HG03060 (cell line): ENCODE data around the gene GCN1.

Experiments used
- ATAC-seq: cut with Tn5 transposase; IDR thresholded peaks from one replicate; pipeline ENCODE4 v1.9.1; 2021; ENCODE audit warnings: low read depth, moderate number of reproducible peaks; ENCODE audit not compliant: unreplicated experiment

GCN1 gene

DNA sequence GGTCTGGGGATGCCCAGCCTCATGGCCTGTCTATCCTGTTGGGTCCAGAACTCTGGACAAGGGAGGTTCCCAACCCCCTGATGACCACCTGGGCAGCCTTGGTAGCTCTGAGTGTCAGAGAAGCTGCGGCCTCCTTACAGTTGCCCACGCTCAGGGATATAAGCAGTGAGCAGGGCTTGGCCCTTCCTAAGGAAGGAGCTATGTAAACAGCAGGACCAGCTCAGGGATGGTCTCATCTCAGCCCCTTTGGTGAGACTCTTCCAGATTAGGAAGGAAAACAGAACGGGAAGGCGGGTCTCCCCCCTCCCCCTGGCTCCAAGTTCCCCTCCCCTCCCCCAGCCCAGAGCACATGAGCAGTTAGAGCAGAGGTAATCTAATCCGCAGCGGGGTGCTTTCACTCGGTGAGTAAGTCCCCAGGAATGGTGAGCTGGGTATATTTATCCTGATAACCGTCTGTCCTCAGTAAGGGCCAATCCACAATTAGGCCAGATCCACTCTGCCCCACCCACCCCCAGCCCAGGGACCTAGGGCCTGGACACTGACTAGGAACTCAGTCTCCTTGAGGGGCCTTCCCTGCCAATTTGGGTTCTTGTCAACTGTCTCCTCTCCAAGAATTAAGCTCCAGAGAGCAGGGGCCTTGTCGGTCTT, 35.9 kb upstream of the GCN1 start:
- ATAC-seq: no peak

DNA sequence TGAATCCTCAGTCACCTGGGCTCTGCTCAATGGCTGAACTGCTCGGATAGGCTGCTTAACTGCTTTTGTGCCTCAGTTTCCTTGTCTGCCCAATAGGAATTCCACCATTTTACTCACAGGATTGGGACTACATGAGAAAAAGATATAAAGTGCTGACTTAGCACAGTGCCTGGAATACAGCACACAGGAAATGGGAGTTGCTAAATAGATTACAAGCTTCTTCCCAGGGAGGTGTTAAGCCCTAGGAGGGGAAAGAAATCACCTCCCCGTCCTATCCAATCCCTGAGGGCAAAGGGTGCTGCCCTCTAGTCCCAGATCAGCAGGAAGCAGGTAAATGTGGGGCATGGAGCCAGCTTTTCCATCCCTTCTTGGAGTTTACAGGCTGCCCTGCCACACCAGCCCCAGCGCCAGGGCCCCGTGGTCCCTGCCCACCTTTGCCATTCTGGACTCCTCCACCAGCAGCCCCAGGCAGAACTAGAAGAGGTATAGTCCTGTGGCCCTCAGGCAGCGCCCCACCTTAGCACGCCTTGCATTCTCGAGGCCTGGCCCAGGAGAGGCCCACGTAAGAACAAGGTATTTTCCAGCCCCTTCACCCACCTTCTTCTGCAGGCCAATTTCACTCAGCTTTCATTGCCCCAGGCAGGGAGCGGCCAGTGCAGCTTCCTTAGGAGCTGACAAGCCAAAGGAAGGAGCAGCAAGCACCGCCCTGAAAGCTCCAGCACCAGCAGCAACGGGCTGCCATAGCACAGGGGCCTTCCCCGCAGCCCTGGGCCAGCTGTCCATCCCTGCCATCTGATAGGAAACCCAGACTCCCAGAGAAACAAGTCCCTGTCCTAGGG, 35.2 kb upstream of the GCN1 start:
- no peak for ATAC-seq

DNA sequence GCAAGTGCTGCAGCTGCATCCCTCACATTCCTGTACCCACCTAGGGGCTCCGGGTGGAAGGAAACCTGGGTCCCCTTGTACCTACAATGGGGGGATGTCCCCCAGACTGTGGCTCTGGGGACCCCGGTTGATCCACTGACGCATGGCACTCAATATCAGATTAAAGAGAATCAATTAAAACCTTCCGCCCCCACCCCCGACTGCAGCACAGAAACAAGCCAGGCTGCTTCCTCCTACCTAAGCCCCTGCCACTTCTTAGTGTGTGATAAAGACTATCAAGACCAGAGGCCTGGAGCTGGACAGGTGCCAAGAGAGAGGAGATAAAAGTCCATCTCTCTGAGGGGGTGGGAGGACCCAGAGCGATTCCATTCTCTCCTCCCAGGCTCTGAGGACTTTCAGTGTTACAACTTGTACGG, 34.6 kb upstream of the GCN1 start:
- no peak for ATAC-seq

DNA sequence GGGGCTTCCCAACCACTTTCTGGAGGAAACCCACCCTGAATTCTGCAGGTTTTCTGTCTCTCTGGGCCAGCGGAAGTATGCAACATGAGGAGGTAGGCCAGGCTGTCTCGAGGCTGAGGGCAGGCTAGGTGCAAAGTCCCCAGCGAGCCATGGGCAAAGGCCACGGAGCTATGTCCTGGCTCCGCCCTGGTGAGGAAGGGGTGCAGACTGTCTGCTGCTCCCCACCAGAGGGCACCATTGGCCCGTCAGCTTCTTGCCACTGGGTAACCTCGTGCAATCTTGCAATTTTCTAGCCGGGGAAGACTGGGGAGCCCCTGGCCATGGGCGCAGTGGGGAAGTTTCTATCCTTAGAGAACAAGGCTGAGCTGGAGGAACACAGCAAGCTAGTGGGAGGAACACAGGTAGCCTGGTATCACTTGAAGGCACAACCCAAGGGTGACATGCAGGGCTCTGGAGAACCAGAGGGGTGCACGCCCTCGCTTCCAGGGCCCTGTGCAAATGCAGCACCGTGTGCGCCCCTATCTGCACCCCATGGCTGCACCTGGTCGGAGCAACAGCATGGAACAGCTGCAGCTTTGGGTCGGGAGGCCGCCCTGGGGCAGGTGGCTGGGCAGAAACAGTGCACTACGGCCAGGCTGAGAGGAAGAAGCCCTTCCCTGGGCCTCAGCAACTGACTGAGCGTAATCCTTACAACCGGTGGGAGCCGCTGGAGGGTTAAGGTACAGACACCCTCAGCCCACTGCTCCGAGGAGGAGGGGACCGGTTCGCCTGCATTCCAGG, 34.0 kb upstream of the GCN1 start:
- no peak for ATAC-seq

DNA sequence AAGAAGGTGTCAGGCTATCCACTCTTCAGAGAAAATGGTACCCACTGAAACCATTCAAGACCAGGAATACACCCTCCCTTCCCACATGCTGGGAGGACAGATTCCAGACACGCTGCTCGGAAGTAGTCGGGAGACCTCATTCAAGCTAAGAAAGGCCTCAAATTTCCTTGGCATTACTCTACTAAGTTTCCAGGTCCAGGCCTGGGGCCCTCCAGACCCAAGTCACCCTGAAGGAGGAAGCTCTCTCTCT, 33.5 kb upstream of the GCN1 start:
- ATAC-seq: no peak

DNA sequence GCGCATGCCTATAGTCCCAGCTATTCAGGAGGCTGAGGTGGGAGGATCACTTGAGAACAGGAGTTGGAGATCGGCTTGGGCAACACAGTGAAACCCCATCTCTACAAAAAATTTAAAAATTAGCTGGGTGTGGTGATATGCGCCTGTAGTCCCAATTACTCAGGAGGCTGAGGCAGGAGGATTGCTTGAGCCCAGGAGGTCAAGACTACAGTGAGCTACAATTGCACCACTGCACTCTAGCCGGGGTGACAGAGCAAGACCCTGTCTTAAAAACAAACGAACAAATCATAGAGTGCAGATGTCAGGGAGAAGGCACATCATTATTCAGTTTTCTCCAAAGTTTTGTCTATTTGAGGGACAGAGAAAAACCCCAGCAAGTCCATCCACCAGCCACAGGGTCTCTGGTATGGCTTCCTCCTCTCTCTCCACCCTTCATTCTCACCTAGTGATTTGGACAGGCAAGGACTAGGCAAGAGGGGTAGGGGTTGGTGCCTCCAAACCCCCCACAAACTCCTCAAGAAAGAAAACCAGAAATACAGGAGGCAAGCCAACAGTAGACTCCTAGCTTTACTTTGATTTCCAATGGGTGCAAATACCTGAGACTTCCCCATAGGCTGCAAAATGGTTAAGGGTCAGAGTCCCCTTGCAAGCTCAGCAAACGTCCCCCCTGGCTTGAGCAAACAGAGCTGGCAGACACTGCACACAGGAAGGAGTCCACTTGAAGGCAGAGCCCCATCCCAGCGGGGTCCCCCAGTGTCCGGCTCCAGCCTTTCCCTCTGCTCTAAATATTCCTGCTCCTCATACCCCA, 32.9 kb upstream of the GCN1 start:
- ATAC-seq: no peak

DNA sequence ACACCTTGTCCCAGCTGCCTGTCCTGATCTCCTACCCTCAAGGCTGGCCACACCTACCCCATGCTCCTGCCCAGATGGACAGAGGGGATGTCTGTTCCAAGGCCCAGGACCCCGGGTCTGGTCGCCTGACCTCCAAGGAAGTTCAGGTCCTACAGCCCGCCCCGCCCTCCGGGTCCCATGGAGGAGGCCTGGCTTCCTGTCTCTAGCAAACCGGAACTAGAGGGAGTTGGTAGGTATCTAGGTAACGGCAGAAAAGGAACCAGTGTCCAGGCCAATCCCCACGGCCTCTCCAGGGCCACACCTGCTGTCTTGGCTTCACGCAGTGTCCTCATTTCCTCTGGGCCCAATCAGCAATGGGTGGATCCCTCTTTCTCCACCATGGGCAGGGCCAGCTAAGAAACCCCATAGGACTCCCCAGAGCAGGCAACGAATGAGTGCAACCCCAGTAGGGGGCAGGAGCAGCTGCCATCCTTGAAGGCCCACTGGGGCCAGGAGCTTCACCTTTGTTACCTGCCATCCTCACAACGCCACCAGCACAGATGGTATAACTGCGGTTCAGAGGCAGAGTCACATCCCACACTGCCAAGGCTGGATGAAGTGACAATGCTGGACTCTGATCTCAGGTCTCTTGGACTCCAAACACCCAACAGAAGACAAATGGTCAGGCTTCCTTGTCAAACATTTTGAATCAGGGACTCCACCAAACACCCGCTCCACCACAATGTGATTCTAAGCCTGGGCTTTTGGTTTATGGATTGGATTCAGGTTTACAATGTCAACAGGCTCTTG, 31.5 kb upstream of the GCN1 start:
- ATAC-seq: no peak

DNA sequence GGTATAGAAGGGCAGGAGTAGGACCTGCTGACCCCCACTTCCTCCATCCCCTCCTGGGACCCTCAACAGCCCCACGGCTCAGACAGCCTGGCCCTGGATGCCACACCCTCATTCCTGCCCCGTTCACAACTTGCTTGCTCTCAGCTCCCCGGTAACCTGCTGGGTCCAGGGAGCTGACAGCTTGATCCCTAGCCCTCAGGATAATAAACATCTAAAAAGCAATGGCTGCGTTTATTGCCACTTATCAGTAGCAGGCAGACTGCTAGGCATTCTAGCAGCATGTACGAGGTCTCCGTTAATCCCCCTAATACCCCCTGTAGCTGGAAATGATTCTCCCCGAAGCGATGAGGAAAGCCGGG, 30.7 kb upstream of the GCN1 start:
- ATAC-seq: no peak

DNA sequence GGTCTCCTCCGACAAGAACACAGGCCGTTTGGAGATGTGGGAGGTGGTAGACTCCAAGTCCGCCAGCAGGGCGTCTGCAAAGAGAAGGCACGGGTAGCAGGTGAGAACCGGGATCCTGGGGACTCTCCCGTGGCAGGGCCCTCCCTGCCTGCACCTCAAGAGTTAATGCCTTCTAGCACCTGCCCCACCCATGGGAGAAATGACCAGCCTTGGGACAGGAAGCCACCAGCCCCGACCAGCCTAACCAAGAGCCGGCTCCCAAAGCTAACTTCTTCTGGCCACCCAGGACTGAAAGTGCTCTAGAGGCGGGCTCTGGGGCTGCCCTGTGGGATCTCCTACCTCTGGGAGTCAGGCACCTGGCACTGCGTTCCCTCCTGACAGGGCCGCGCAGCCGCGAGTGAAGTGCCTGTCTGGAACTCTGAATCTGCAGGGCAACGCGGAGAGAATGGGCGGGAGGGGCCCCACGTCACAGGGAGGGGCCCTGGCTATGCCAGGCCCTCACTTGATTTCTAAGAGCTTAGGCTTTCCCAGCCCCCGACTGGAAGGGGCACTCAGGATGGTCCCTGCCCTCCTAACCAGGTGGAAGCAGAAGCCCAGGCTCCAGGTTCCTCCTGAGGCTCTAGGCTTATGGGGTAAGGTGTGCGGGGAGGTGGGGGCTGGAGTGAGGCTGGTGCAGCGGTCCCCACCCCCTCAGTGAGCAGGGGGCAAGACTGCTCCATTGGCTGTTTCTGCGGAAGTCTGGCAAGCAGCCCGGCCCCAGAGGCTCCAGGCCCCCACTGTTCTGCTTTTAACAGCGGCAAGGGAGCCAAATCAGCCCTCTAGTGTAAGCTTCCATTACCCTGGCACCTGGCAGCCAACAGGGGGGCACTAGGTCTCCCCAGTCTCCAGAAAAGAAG, 30.0 kb upstream of the GCN1 start:
- no peak for ATAC-seq

DNA sequence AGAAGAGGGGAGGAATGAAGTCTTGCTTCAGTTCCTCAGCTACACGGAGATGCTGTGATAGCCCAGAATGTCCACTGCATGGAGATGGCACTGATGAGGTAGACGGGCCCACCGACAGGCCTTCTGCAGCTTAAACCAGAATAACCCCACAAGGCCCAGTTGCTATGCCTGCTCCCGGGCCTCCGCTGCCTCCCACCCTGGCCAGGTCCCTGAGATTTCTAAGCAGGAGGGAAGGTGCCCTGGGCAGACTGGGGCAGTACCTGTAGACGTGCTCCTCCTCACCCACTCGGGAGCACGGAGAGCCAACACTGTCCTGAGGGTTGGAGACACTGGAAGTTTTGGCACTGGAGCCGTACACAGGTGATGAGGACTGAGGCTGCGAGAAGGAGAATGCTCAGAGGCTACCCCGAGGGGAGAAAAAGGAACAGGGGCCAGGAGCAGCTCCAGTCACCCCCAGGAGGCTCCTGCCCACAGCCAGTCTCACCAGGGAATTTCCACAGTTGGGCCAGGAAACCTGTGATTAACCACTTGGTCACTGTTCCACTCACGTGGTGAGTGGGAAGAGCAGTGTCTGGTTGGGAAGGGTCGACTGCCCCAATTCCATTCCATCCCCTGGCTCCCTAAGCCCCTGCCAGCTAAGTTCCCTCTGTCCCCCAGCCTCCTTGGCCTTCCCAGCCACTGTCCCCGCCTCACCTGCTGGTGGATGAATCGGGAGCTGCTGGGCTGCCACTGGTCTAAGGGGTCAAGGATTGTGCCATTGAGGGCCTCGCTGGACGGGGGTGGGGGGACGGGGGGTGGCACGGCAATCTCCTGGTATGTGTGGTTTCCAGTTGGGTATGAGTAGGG, 29.2 kb upstream of the GCN1 start:
- ATAC-seq: no peak

DNA sequence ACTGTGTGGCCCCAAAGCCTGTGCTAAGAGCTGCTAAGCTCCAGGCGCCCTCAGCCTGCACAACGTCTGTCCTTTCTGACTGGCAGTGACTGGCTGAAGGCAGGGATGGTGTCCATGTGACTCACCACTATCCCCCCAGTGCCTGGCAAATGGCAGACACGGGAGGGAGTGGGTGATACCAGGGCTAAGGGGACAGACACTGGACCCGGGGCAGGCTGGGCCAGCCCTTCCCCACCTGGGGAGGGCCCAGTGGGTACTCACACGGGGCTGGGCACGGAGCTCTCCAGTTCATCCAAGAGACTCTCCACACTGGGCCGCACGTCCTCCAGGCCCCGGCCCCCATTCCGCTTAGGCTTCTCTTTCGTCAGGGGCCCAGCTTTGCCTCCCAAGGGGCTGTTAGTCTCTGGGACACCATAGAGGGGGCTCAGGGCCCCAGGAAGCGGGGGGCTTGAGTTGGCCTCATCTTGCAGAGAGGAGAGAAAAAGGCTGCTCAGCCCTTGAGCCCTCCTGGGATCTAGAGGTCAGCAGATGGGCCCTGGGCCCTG, 27.8 kb upstream of the GCN1 start:
- ATAC-seq: no peak

DNA sequence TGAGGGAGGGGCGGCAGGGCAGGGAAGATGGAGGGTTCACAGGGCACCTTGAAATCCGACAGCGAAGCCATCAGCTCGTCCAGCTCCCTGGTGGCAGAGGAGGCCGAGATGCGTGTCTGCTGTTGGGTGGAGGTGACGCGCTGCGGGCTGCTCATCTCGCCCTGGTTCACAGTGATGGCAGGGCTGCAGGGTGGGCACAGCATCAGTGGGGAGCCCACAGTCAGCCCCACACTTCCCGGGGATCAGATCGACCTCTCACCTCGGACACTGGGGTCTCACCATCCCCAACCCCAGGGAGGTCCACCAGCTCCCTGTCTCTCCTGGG, 27.0 kb upstream of the GCN1 start:
- no peak for ATAC-seq

DNA sequence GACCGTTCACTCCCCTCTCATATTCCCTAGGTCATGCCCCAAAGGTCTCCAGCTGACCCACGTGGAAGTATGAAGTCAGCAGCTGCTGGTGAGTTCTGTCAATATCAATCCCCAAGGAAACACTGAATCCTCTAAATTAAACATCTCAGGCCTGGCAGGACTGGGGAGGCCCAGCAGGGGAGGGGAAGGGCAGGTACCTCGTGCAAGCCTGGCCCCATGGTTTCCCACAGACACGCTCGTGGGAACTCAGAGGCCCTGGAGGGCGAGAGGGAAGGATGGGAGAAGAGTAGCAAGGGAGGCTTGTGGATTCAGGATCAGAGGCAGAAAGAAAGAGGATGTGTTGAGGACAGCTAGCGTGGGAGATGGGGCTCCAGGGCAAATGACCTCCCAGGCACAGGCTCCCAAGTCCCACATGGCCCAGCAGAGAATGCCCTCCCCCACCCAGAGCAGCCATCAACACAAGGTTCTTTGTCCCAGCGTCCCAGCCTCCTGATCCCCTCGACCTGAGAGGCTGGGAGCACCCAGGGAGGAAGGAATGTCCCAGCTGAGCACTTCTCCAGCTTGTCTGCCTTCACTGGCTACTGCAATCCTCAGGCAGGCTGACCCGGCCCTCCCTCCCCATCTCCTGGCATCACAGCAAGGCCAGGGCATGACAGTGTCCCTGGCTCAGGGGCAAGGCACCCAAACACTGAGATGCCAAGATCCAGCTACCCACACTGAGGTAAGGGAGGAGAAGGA, 26.5 kb upstream of the GCN1 start:
- ATAC-seq: no peak

DNA sequence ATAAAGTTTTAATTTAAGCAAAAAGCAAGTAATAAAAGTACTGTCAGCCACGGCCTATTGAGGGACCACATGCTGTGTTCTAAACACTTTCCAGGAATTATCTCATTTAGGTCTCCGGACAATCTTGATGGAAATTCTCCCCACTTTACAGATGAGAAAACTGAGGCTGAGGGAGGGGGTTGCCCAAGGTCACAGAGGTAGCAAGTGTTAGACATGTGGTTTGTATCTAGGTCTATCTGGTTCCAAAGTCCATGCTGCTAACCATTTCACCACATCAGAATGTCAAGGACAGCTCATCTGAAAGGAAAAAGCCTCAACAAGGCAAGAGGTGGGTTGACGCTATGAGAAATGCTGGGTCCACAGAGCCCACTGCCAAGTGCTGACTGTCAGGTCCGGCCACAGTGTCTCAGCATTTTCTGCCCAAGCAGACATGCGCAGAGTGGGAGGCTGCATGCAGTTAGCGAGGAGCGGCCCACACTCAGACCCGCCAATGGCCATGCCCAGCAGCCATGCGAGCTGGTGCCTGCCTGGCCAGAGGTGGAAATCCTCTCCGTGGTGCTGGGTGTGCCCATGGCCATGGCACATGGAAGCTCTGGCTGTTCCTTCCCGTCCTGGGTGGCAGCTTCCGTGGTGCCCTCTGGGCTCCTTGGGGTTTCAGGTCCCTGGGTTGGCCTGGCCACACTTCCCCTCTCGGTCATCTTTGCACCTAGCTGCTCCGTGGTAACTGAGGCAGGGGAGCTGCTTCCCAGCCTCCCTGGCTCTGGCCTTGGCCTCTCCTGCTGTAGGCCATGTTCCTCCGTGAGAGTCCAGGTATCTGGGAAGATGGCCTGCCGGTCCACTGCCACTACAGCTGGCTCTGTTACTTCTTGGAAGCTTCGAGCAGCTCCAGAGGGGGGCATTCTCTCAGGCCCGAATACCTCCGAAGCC, 24.4 kb upstream of the GCN1 start:
- ATAC-seq: no peak

DNA sequence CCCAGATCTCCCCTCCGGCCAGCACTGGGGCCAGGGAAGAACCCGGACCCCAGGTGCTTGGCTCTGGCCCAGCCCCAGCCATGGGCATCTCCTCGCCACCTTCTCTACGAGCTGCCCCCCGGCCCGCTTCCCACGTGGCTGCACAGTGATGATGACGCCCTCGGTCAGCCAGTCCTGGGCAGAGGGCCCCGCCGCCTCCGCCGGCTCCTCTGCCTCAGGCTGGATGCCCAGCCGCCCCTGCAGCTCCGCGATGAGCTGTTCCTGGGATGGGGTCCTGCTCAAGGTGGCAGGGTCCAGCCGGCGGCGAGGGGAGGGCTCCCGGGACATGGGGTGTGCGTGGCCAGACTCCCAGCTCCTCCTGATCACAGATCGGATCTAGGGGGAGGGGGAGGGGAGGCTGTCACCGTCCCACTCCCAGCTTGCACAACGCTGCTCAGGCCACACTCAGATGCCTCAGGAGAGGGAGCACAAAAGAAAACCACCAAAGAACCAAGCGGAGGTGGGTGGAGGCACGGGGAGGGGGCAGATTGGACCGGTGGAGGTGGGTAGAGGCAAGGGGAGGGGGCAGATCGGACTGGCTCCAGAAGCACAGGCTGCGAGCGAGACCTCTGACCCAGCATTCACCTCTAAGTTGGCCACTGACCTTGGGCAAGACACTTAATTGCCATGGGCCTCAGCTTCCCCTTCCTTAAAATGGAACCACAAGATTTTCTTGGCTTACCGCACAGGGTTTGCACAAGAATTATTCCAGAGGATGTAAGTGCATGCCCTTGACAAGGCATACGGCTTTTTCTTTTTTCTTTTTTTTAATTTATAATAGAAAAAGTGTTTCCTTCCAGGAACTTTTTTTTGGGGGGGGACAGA, 22.5 kb upstream of the GCN1 start:
- ATAC-seq: no peak
